Hematopoietic multipotent progenitor cell treated with erythropoietin and hydrocortisone succinate and interleukin-3 and kit ligand, for 17 days (in vitro differentiated cells): ENCODE results near the gene ATP1A3.

Experiments
- DNase-seq: peaks from one replicate; pipeline ENCODE4 v3.0.0-alpha.2; 2015; ENCODE audit warnings: low spot score

Gene ATP1A3

GRCh38 chr19:41984961-41985360, 9.1 kb downstream of the ATP1A3 start:
- no peak for DNase-seq

- no peak for DNase-seq
Observed at GRCh38 chr19:41981724-41982123, 12.3 kb downstream of the ATP1A3 start.

- no peak for DNase-seq
Observed at GRCh38 chr19:41978470-41978869, 15.6 kb downstream of the ATP1A3 start.

- no peak for DNase-seq
Observed at GRCh38 chr19:41977916-41978315, 16.1 kb downstream of the ATP1A3 start.

GRCh38 chr19:41974652-41975051, 19.4 kb downstream of the ATP1A3 start:
- DNase-seq = no peak

- no peak for DNase-seq
Observed at GRCh38 chr19:41971363-41971762, 22.7 kb downstream of the ATP1A3 start.

GRCh38 chr19:41969772-41970458, 24.1 kb downstream of the ATP1A3 start:
- DNase-seq = no peak

GRCh38 chr19:41968751-41969595, 25.1 kb downstream of the ATP1A3 start:
- DNase-seq = no peak

- DNase-seq = no peak
Observed at GRCh38 chr19:41967054-41967783, 26.8 kb downstream of the ATP1A3 start.

- no peak for DNase-seq
Observed at GRCh38 chr19:41965106-41965505, 28.9 kb downstream of the ATP1A3 start.

GRCh38 chr19:41960973-41961372, 33.1 kb downstream of the ATP1A3 start:
- no peak for DNase-seq

GRCh38 chr19:41959056-41960053, 34.7 kb downstream of the ATP1A3 start, which contains the start of gene RABAC1:
TSS of gene RABAC1 (minus strand) at chr19:41959321. CDS start at chr19:41959292, 29 bp downstream.
- peak; percentile 84 for DNase-seq

GRCh38 chr19:41958367-41959055, 35.5 kb downstream of the ATP1A3 start:
- peak; percentile 60 for DNase-seq

GRCh38 chr19:41957838-41958366, 36.1 kb downstream of the ATP1A3 start:
- DNase-seq = peak; percentile 75

GRCh38 chr19:41957161-41957837, 36.7 kb downstream of the ATP1A3 start:
- DNase-seq = no peak

- no peak for DNase-seq
Observed at GRCh38 chr19:41956621-41957020, 37.4 kb downstream of the ATP1A3 start.

GRCh38 chr19:41955521-41955920, 38.5 kb downstream of the ATP1A3 start:
- DNase-seq = no peak

- peak; percentile 84 for DNase-seq
Observed at GRCh38 chr19:41951686-41952172, 42.3 kb downstream of the ATP1A3 start.

- no peak for DNase-seq
Observed at GRCh38 chr19:41947091-41947490, 46.9 kb downstream of the ATP1A3 start.
